ENCODE results near the gene TRPV2.
A peak's percentile ranks its signal among the peaks of the same experiment; 100 is the strongest.
"Not testable (repeated sequence)": the region's sequence is repeated elsewhere in the genome, so short reads cannot be mapped to it uniquely, and the experiment has no call there.

Gene TRPV2

GRCh38 chr17:16398270-16399267 lies 16.8 kb upstream of the TRPV2 start:
- DNase-seq (ENCODE audit: low read depth): peak; percentile 74
- H3K4me3 ChIP-seq (ENCODE audit: low read depth, low read length): no peak overlapping the region
- TF ChIP-seq CTCF (IDR thresholded peaks at IDR 0.05; ENCODE audit: insufficient read depth, low read depth, low read length, missing control alignments): no peak

- DNase-seq (ENCODE audit: low read depth); H3K4me3 ChIP-seq (ENCODE audit: low read depth, low read length): not testable (repeated sequence)
Measured at GRCh38 chr17:16403847-16404246, 11.5 kb upstream of the TRPV2 start.

GRCh38 chr17:16406742-16407674 lies 8.4 kb upstream of the TRPV2 start:
- TF ChIP-seq CTCF (IDR thresholded peaks at IDR 0.05; ENCODE audit: insufficient read depth, low read depth, low read length, missing control alignments): no peak
- DNase-seq (ENCODE audit: low read depth): peak; percentile 78
- H3K4me3 ChIP-seq (ENCODE audit: low read depth, low read length): peak overlapping the region; percentile 62

GRCh38 chr17:16407911-16408588 lies 7.3 kb upstream of the TRPV2 start:
- peak overlapping the region; percentile 53 for H3K4me3 ChIP-seq (ENCODE audit: low read depth, low read length)
- TF ChIP-seq CTCF (IDR thresholded peaks at IDR 0.05; ENCODE audit: insufficient read depth, low read depth, low read length, missing control alignments): no peak
- peak; percentile 98 for DNase-seq (ENCODE audit: low read depth)

GRCh38 chr17:16417399-16417798 lies 2.0 kb downstream of the TRPV2 start:
- H3K4me3 ChIP-seq (ENCODE audit: low read depth, low read length): peak overlapping the region; percentile 92
- DNase-seq (ENCODE audit: low read depth): no peak
- TF ChIP-seq CTCF (IDR thresholded peaks at IDR 0.05; ENCODE audit: insufficient read depth, low read depth, low read length, missing control alignments): no peak

GRCh38 chr17:16417896-16418684 lies 2.7 kb downstream of the TRPV2 start:
- H3K4me3 ChIP-seq (ENCODE audit: low read depth, low read length): peak overlapping the region; percentile 92
- TF ChIP-seq CTCF (IDR thresholded peaks at IDR 0.05; ENCODE audit: insufficient read depth, low read depth, low read length, missing control alignments): no peak
- no peak for DNase-seq (ENCODE audit: low read depth)
